NB4 (cell line): Measurements from ENCODE around the gene FOXP1.

Experiments used
- CTCF ChIP-seq: IDR thresholded peaks from one replicate; pipeline ENCODE4 v1.5.1; 2012; ENCODE audit warnings: low read depth, low read length
- MAX ChIP-seq: IDR thresholded peaks from 2 replicates; pipeline ENCODE4 v1.6.1; 2011; ENCODE audit warnings: low read depth, low read length

GRCh38 chr3:71122641-71123040, 460.9 kb downstream of the FOXP1 start:
- TF ChIP-seq CTCF (no peak), MAX (no peak)
